HG02840 (cell line): Measurements from ENCODE around the gene SLC39A7.
"Not testable (repeated sequence)": the region's sequence is repeated elsewhere in the genome, so short reads cannot be mapped to it uniquely, and the experiment has no call there.

ENCODE experiments used
- ATAC-seq: cut with Tn5 transposase; IDR thresholded peaks from one replicate; pipeline ENCODE4 v1.9.1; 2021; ENCODE audit warnings: mild to moderate bottlenecking, moderate library complexity, moderate number of reproducible peaks; ENCODE audit not compliant: unreplicated experiment, low FRiP score

Gene SLC39A7

GRCh38 chr6:33226503-33227120 lies 25.9 kb downstream of the SLC39A7 start:
- ATAC-seq, result not testable (repeated sequence)

- ATAC-seq, result no peak
These were observed 34.6 kb downstream of the SLC39A7 start for GRCh38 chr6:33235221-33235634.

GRCh38 chr6:33236328-33236727 lies 35.7 kb downstream of the SLC39A7 start:
- no peak for ATAC-seq

GRCh38 chr6:33236852-33237251 lies 36.2 kb downstream of the SLC39A7 start:
- no peak for ATAC-seq

GRCh38 chr6:33237741-33238140 lies 37.1 kb downstream of the SLC39A7 start:
- ATAC-seq, result no peak

- no peak for ATAC-seq
These were observed 41.3 kb downstream of the SLC39A7 start for GRCh38 chr6:33241968-33242367.

- ATAC-seq, result no peak
These were observed 42.8 kb downstream of the SLC39A7 start for GRCh38 chr6:33243476-33243875.

GRCh38 chr6:33247977-33248642 lies 47.4 kb downstream of the SLC39A7 start:
- no peak for ATAC-seq

- no peak for ATAC-seq
These were observed 47.9 kb downstream of the SLC39A7 start for GRCh38 chr6:33248643-33248931.

GRCh38 chr6:33248932-33249731 lies 48.5 kb downstream of the SLC39A7 start:
- peak; percentile 94 for ATAC-seq

GRCh38 chr6:33249732-33250630 lies 49.3 kb downstream of the SLC39A7 start:
- ATAC-seq, result peak; percentile 2

GRCh38 chr6:33250731-33251130 lies 50.1 kb downstream of the SLC39A7 start:
- ATAC-seq, result no peak

- ATAC-seq, result no peak
These were observed 50.8 kb downstream of the SLC39A7 start for GRCh38 chr6:33251395-33252012.

GRCh38 chr6:33252759-33253158 lies 52.1 kb downstream of the SLC39A7 start:
- no peak for ATAC-seq
